ENCODE results near the gene CHST4.

DNA sequence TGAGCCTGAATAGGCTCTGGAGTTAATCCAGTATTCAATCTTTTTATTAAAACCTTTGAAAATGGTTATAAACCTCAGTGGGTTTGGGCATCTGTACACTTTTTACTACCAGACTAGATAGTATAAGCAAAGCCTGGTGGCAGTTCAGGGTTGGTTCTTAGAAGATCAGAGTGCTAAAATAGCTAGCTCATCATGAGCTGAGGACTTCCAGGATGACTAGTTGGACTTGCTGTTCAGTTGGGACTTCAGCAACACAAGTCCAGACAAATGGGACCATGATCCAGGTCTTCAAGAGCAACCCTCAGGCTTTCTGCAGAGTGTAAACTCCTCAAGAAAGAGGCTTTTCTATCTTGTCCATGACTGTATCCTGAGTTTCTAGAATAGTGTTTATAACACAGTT, 35.9 kb upstream of the CHST4 start:
- TF ChIP-seq RAD21 (conservative IDR thresholded peaks at IDR 0.05) (no peak), POLR2AphosphoS5 (IDR thresholded peaks at IDR 0.05) (no peak), CTCF (IDR thresholded peaks at IDR 0.05; ENCODE audit: poor library complexity, severe bottlenecking) (no peak), TAF1 (IDR thresholded peaks at IDR 0.05; ENCODE audit: low read depth) (no peak)

Data from neural cell (in vitro differentiated cells).